Stimulated activated CD8-positive, alpha-beta memory T cell treated with anti-CD3 and anti-CD28 coated beads, Interleukin-12 subunit alpha, Interleukin-12 subunit beta, amount 100 ng/mL, for 4 hours (primary cell): Measurements from ENCODE around the gene LYPD5.
"Not testable (repeated sequence)": the region's sequence is repeated elsewhere in the genome, so short reads cannot be mapped to it uniquely, and the experiment has no call there.

Experiments
- DNase-seq: peaks from one replicate; pipeline ENCODE4 v3.0.0-alpha.2; 2020; ENCODE audit warnings: low read depth

LYPD5 gene

GRCh38 chr19:43806401-43806800, 4.2 kb upstream of the LYPD5 start:
- not testable (repeated sequence) for DNase-seq

- no peak for DNase-seq
These were observed 2.2 kb upstream of the LYPD5 start for GRCh38 chr19:43804432-43804831.

GRCh38 chr19:43799502-43800142, 2.6 kb downstream of the LYPD5 start:
- no peak for DNase-seq

GRCh38 chr19:43798546-43799409, 3.5 kb downstream of the LYPD5 start:
- peak; percentile 63 for DNase-seq

- DNase-seq: no peak
These were observed 4.2 kb downstream of the LYPD5 start for GRCh38 chr19:43798026-43798545.

- DNase-seq: no peak
These were observed 4.7 kb downstream of the LYPD5 start for GRCh38 chr19:43797556-43797955.

- DNase-seq: no peak
These were observed 5.1 kb downstream of the LYPD5 start for GRCh38 chr19:43797118-43797517.

- no peak for DNase-seq
These were observed 11.7 kb downstream of the LYPD5 start for GRCh38 chr19:43790587-43790986.

GRCh38 chr19:43789029-43789428, 13.2 kb downstream of the LYPD5 start:
- DNase-seq: no peak

- DNase-seq: no peak
These were observed 15.6 kb downstream of the LYPD5 start for GRCh38 chr19:43786665-43787064.

GRCh38 chr19:43784981-43785808, 17.1 kb downstream of the LYPD5 start:
- DNase-seq: no peak

- DNase-seq: peak; percentile 41
These were observed 17.8 kb downstream of the LYPD5 start for GRCh38 chr19:43784241-43784980.

- DNase-seq: no peak
These were observed 18.6 kb downstream of the LYPD5 start for GRCh38 chr19:43783636-43784035.

GRCh38 chr19:43782689-43783231, 19.5 kb downstream of the LYPD5 start:
- no peak for DNase-seq

GRCh38 chr19:43782311-43782660, 20.0 kb downstream of the LYPD5 start:
- no peak for DNase-seq

- no peak for DNase-seq
These were observed 20.5 kb downstream of the LYPD5 start for GRCh38 chr19:43781630-43782310.

- no peak for DNase-seq
These were observed 21.3 kb downstream of the LYPD5 start, which contains the start of gene KCNN4 for GRCh38 chr19:43780706-43781525. KCNN4 (minus strand) TSS chr19:43780973; CDS start chr19:43780861, 112 bp downstream.

GRCh38 chr19:43779820-43780219, 22.4 kb downstream of the LYPD5 start:
- DNase-seq: no peak

GRCh38 chr19:43779147-43779819, 23.0 kb downstream of the LYPD5 start:
- DNase-seq: no peak
